ENCODE data around the gene MRGPRF.

GRCh38 chr11:69059429-69059828 is 46.4 kb upstream of the MRGPRF start:
- TF ChIP-seq POLR2AphosphoS5 (IDR thresholded peaks at IDR 0.05) (no peak), CTCF (IDR thresholded peaks at IDR 0.05; ENCODE audit: poor library complexity, severe bottlenecking) (no peak), EZH2 (IDR thresholded peaks at IDR 0.05; ENCODE audit: borderline replicate concordance, insufficient read depth, low read length, poor library complexity, severe bottlenecking) (no peak), REST (IDR thresholded peaks at IDR 0.05; ENCODE audit: borderline replicate concordance) (no peak), TAF1 (IDR thresholded peaks at IDR 0.05; ENCODE audit: low read depth) (no peak), EP300 (conservative IDR thresholded peaks at IDR 0.05; ENCODE audit: poor library complexity, severe bottlenecking) (no peak)

Measured in neural cell (in vitro differentiated cells).